T1000 (cell line): ENCODE data around the gene FAM227A.

ENCODE experiments used
- DNase-seq: peaks from one replicate; lab custom pipeline; 2025; ENCODE audit warnings: mixed read lengths; lab: John Stamatoyannopoulos, UW

Gene FAM227A

GRCh38 chr22:38656256-38657044, at the start of gene FAM227A, which contains the start of gene CBY1:
Gene FAM227A, minus strand, starts transcription at chr22:38656392. Its CDS starts 6,224 bp downstream, at chr22:38650168.
Gene CBY1, plus strand, starts transcription at chr22:38656638. Its CDS starts 11,417 bp downstream, at chr22:38668055.
- peak; percentile 87 for DNase-seq

- DNase-seq = peak; percentile 98
Measured at GRCh38 chr22:38705235-38706100, 49.3 kb upstream of the FAM227A start, which contains the start of gene GTPBP1. Gene GTPBP1, plus strand, starts transcription at chr22:38705944. Its CDS starts 12 bp downstream, at chr22:38705956.

- no peak for DNase-seq
Measured at GRCh38 chr22:38704654-38705234, 48.6 kb upstream of the FAM227A start.

GRCh38 chr22:38700789-38701628, 44.8 kb upstream of the FAM227A start, which contains the start of gene JOSD1:
Gene JOSD1, minus strand, starts transcription at chr22:38700943. Its CDS starts 956 bp downstream, at chr22:38699987.
- peak; percentile 82 for DNase-seq

GRCh38 chr22:38700270-38700788, 44.1 kb upstream of the FAM227A start:
- no peak for DNase-seq

- no peak for DNase-seq
Measured at GRCh38 chr22:38699784-38700183, 43.6 kb upstream of the FAM227A start.

GRCh38 chr22:38699143-38699542, 43.0 kb upstream of the FAM227A start:
- DNase-seq = no peak

GRCh38 chr22:38698407-38699094, 42.4 kb upstream of the FAM227A start:
- DNase-seq = no peak

- DNase-seq = no peak
Measured at GRCh38 chr22:38697425-38698089, 41.4 kb upstream of the FAM227A start.

- DNase-seq = no peak
Measured at GRCh38 chr22:38696606-38697424, 40.6 kb upstream of the FAM227A start.

- DNase-seq = no peak
Measured at GRCh38 chr22:38694940-38695339, 38.7 kb upstream of the FAM227A start.

GRCh38 chr22:38694049-38694448, 37.9 kb upstream of the FAM227A start:
- no peak for DNase-seq

- no peak for DNase-seq
Measured at GRCh38 chr22:38689651-38690050, 33.5 kb upstream of the FAM227A start.

- no peak for DNase-seq
Measured at GRCh38 chr22:38685761-38686160, 29.6 kb upstream of the FAM227A start.

- DNase-seq = no peak
Measured at GRCh38 chr22:38684895-38685294, 28.7 kb upstream of the FAM227A start.

GRCh38 chr22:38681582-38682335, 25.6 kb upstream of the FAM227A start, which contains the start of gene TOMM22:
Gene TOMM22, plus strand, starts transcription at chr22:38681957. Its CDS starts 22 bp downstream, at chr22:38681979.
- peak; percentile 73 for DNase-seq

- no peak for DNase-seq
Measured at GRCh38 chr22:38675833-38676232, 19.6 kb upstream of the FAM227A start.

GRCh38 chr22:38674888-38675287, 18.7 kb upstream of the FAM227A start:
- no peak for DNase-seq
